Dendritic cell treated with granulocyte-macrophage colony-stimulating factor and Interleukin-4, amounts not matched to agents 40 ng/mL and 50 ng/mL, for 4 days (primary cell): ENCODE measurements around the gene OTP.

Experiments
- H3K27ac Mint-ChIP-seq: one replicate; pipeline ENCODE4 v1.8.0; 2022; ENCODE audit warnings: mild to moderate bottlenecking, mixed read lengths
- H3K27me3 Mint-ChIP-seq: one replicate; pipeline ENCODE4 v1.8.0; 2022; ENCODE audit warnings: mild to moderate bottlenecking, mixed read lengths
- H3K36me3 Mint-ChIP-seq: one replicate; pipeline ENCODE4 v1.8.0; 2022; ENCODE audit warnings: low read depth, mixed read lengths
- H3K4me1 Mint-ChIP-seq: one replicate; pipeline ENCODE4 v1.8.0; 2022; ENCODE audit warnings: low read depth, mixed read lengths
- H3K4me3 Mint-ChIP-seq: one replicate; pipeline ENCODE4 v1.8.0; 2022; ENCODE audit warnings: mild to moderate bottlenecking, moderate library complexity, mixed read lengths
- H3K9me3 Mint-ChIP-seq: one replicate; pipeline ENCODE4 v1.8.0; 2022; ENCODE audit warnings: mixed read lengths
- intact Hi-C: fragments of 100-400 bp; cut with micrococcal nuclease; formaldehyde crosslinking; loops from one replicate; pipeline ENCODE4 v1.15.0; 2022

Gene OTP

GRCh38 chr5:77644371-77645157 is 6.1 kb upstream of the OTP start:
- peaks cover 38% of the 10 kb centered on the region for H3K4me1 Mint-ChIP-seq
- H3K36me3 Mint-ChIP-seq: no peaks in the 10 kb centered on the region
- intact Hi-C loops: loop anchor here (10.0 kb wide), 1 partner anchor 220 kb away; no protein-coding TSS in a partner anchor
- peaks cover 95% of the 10 kb centered on the region for H3K27me3 Mint-ChIP-seq
- peak overlapping the region; percentile 52 for H3K4me3 Mint-ChIP-seq
- H3K9me3 Mint-ChIP-seq: no peaks in the 10 kb centered on the region
- no peak overlapping the region for H3K27ac Mint-ChIP-seq

GRCh38 chr5:77643654-77644370 is 5.3 kb upstream of the OTP start:
- no peaks in the 10 kb centered on the region for H3K36me3 Mint-ChIP-seq
- intact Hi-C loops: loop anchor here (10.0 kb wide), 1 partner anchor 221 kb away; no protein-coding TSS in a partner anchor
- H3K9me3 Mint-ChIP-seq: no peaks in the 10 kb centered on the region
- peak overlapping the region; percentile 70 for H3K4me3 Mint-ChIP-seq
- no peak overlapping the region for H3K27ac Mint-ChIP-seq
- H3K4me1 Mint-ChIP-seq: peaks cover 44% of the 10 kb centered on the region
- H3K27me3 Mint-ChIP-seq: peaks cover 95% of the 10 kb centered on the region

GRCh38 chr5:77642738-77643653 is 4.5 kb upstream of the OTP start:
- intact Hi-C loops: loop anchor here (10.0 kb wide), 1 partner anchor 222 kb away; no protein-coding TSS in a partner anchor
- Mint-ChIP-seq H3K36me3 (no peaks in the 10 kb centered on the region), H3K4me3 (no peak overlapping the region), H3K9me3 (no peaks in the 10 kb centered on the region), H3K4me1 (peaks cover 46% of the 10 kb centered on the region), H3K27ac (no peak overlapping the region), H3K27me3 (peaks cover 94% of the 10 kb centered on the region)

- intact Hi-C loops: loop anchor here (10.0 kb wide), 1 partner anchor 223 kb away; no protein-coding TSS in a partner anchor
Measured at GRCh38 chr5:77641963-77642737, 3.6 kb upstream of the OTP start.

GRCh38 chr5:77641397-77641943 is 3.0 kb upstream of the OTP start:
- peaks cover 94% of the 10 kb centered on the region for H3K27me3 Mint-ChIP-seq

More at GRCh38 chr5:77641963-77642737, 3.6 kb upstream of the OTP start:
- Mint-ChIP-seq H3K27ac (no peak overlapping the region), H3K4me3 (no peak overlapping the region), H3K36me3 (no peaks in the 10 kb centered on the region), H3K4me1 (peaks cover 55% of the 10 kb centered on the region), H3K9me3 (no peaks in the 10 kb centered on the region), H3K27me3 (peaks cover 94% of the 10 kb centered on the region)

GRCh38 chr5:77640589-77641396 is 2.3 kb upstream of the OTP start:
- Mint-ChIP-seq H3K4me1 (peaks cover 56% of the 10 kb centered on the region), H3K36me3 (no peaks in the 10 kb centered on the region), H3K27me3 (peaks cover 94% of the 10 kb centered on the region), H3K27ac (no peak overlapping the region), H3K4me3 (no peak overlapping the region), H3K9me3 (no peaks in the 10 kb centered on the region)
- intact Hi-C loops: loop anchor here (10.0 kb wide), 1 partner anchor 224 kb away; no protein-coding TSS in a partner anchor

More at GRCh38 chr5:77641397-77641943, 3.0 kb upstream of the OTP start:
- Mint-ChIP-seq H3K9me3 (no peaks in the 10 kb centered on the region), H3K4me1 (peaks cover 56% of the 10 kb centered on the region), H3K4me3 (no peak overlapping the region), H3K27ac (no peak overlapping the region), H3K36me3 (no peaks in the 10 kb centered on the region)
- intact Hi-C loops: loop anchor here (10.0 kb wide), 1 partner anchor 223 kb away; no protein-coding TSS in a partner anchor

- Mint-ChIP-seq H3K9me3 (no peaks in the 10 kb centered on the region), H3K27me3 (peaks cover 83% of the 10 kb centered on the region), H3K4me1 (peaks cover 47% of the 10 kb centered on the region), H3K36me3 (no peaks in the 10 kb centered on the region), H3K27ac (no peak overlapping the region), H3K4me3 (peak overlapping the region; percentile 17)
- intact Hi-C loops: no loop called here
Measured at GRCh38 chr5:77638763-77639671, 504 bp upstream of the OTP start.

GRCh38 chr5:77637170-77637997 is 1.1 kb downstream of the OTP start:
- Mint-ChIP-seq H3K4me3 (no peak overlapping the region), H3K4me1 (peaks cover 45% of the 10 kb centered on the region), H3K27me3 (peaks cover 81% of the 10 kb centered on the region), H3K36me3 (no peaks in the 10 kb centered on the region), H3K9me3 (no peaks in the 10 kb centered on the region), H3K27ac (no peak overlapping the region)
- intact Hi-C loops: no loop called here

GRCh38 chr5:77636641-77637169 is 1.8 kb downstream of the OTP start:
- peaks cover 82% of the 10 kb centered on the region for H3K27me3 Mint-ChIP-seq
- no peak overlapping the region for H3K4me3 Mint-ChIP-seq
- H3K36me3 Mint-ChIP-seq: no peaks in the 10 kb centered on the region
- intact Hi-C loops: no loop called here
- no peaks in the 10 kb centered on the region for H3K9me3 Mint-ChIP-seq
- H3K27ac Mint-ChIP-seq: no peak overlapping the region
- peaks cover 46% of the 10 kb centered on the region for H3K4me1 Mint-ChIP-seq

- Mint-ChIP-seq H3K9me3 (no peaks in the 10 kb centered on the region), H3K4me3 (no peak overlapping the region), H3K27ac (no peak overlapping the region), H3K27me3 (peaks cover 82% of the 10 kb centered on the region), H3K36me3 (no peaks in the 10 kb centered on the region), H3K4me1 (peaks cover 44% of the 10 kb centered on the region)
- intact Hi-C loops: no loop called here
Measured at GRCh38 chr5:77635917-77636640, 2.4 kb downstream of the OTP start.
